ENCODE measurements around the gene FADS3.
A peak's percentile ranks its signal among the peaks of the same experiment; 100 is the strongest.

DNA sequence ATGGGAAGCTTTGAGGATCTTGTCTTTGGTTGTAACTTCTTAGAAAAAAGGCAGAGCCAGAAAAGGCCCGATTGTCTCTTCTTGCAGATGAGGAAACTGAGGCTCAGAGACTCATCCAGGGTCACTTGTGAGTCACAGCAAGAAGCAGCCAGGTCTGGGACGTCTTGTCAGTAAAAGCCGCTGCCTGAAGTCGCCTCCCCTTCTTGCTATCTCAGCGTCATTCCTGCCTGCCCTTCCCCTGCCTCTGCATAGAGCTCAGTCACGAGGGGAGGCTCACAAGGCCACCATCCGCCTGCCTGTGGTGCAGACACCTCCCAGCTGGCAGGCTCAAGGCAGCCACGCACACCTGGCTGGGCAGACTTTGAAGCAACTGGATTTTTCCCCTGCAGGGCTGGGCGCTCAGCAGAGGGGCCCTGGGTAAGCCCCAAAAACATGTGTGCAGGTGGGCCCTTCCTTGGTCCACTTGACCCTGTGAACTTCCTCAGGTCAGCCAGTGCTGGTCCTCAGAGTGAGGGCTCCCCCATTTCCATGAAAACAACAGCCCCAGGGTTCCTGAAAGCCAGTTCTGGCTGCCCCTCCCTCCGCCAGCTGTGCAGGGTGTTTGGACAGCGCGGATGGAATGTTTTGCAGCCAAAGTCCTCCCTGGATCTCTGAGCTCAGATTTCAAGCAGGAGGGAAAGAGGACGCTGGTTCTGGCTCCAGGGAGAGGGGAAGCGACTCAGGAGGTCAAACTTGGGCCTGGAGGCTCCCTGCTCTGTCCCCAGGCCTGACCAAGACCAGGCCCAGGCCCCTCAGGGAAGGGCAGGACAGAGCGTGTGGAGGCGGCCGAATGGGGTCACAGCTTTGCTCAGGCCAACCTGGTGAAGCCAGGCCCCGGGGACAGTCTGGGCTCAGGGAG, 32.1 kb upstream of the FADS3 start:
- no peak for TF ChIP-seq SMC3 (IDR thresholded peaks at IDR 0.05; ENCODE audit: low read depth, low read length)
- no peak for TF ChIP-seq POLR2A (IDR thresholded peaks at IDR 0.05; ENCODE audit: low read depth, low read length)
- TF ChIP-seq MAZ (IDR thresholded peaks at IDR 0.05; ENCODE audit: borderline replicate concordance, low read depth, low read length): peak; percentile 29; the same call in 1 of the 2 replicates
- TF ChIP-seq, protein P1, sequence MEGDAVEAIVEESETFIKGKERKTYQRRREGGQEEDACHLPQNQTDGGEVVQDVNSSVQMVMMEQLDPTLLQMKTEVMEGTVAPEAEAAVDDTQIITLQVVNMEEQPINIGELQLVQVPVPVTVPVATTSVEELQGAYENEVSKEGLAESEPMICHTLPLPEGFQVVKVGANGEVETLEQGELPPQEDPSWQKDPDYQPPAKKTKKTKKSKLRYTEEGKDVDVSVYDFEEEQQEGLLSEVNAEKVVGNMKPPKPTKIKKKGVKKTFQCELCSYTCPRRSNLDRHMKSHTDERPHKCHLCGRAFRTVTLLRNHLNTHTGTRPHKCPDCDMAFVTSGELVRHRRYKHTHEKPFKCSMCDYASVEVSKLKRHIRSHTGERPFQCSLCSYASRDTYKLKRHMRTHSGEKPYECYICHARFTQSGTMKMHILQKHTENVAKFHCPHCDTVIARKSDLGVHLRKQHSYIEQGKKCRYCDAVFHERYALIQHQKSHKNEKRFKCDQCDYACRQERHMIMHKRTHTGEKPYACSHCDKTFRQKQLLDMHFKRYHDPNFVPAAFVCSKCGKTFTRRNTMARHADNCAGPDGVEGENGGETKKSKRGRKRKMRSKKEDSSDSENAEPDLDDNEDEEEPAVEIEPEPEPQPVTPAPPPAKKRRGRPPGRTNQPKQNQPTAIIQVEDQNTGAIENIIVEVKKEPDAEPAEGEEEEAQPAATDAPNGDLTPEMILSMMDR (conservative IDR thresholded peaks at IDR 0.05; ENCODE audit: low read depth, low read length): no peak
- TF ChIP-seq FOS (IDR thresholded peaks at IDR 0.05; ENCODE audit: low read depth, low read length): no peak
- TF ChIP-seq MXI1 (IDR thresholded peaks at IDR 0.05; ENCODE audit: borderline replicate concordance, low read depth, low read length): no peak
- TF ChIP-seq CEBPB (IDR thresholded peaks at IDR 0.05; ENCODE audit: low read depth, low read length): no peak
- TF ChIP-seq, protein P2, sequence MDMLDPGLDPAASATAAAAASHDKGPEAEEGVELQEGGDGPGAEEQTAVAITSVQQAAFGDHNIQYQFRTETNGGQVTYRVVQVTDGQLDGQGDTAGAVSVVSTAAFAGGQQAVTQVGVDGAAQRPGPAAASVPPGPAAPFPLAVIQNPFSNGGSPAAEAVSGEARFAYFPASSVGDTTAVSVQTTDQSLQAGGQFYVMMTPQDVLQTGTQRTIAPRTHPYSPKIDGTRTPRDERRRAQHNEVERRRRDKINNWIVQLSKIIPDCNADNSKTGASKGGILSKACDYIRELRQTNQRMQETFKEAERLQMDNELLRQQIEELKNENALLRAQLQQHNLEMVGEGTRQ (IDR thresholded peaks at IDR 0.05; ENCODE audit: low read depth, low read length): no peak; the same call in 1 of the 2 replicates
- TF ChIP-seq RCOR1 (IDR thresholded peaks at IDR 0.05; ENCODE audit: insufficient replicate concordance, low read length): no peak
- TF ChIP-seq RAD21 (IDR thresholded peaks at IDR 0.05; ENCODE audit: low read length): no peak
- TF ChIP-seq BHLHE40 (IDR thresholded peaks at IDR 0.05; ENCODE audit: low read depth, low read length): no peak
